Measurements from ENCODE around the gene SLC30A5. TPM values are rescaled to one million over a fixed set of nuclear protein-coding genes. Genes with fewer than 3 reads are reported as not detected.
"Not testable (repeated sequence)": the region's sequence is repeated elsewhere in the genome, so short reads cannot be mapped to it uniquely, and the experiment has no call there.

SLC30A5 gene
- total RNA-seq, 1 experiment from 2014 or later: 55.3 TPM

- Histone ChIP-seq H3K27ac (ENCODE audit: low read length) (no peak overlapping the region), H3K9ac (ENCODE audit: low read length) (no peak overlapping the region), H3K79me2 (ENCODE audit: low read length) (no peaks in the 10 kb centered on the region), H3F3A (ENCODE audit: low read length, unreplicated experiment) (no peaks in the 10 kb centered on the region), H3K4me1 (ENCODE audit: insufficient read depth, low read length) (no peaks in the 10 kb centered on the region), H3K9me2 (replicated peaks; ENCODE audit: low read length) (no peaks in the 10 kb centered on the region), H3K4me2 (ENCODE audit: low read length) (no peak overlapping the region), H3K4me3 (ENCODE audit: low read length) (no peak overlapping the region), H3K36me3 (ENCODE audit: low read depth, low read length) (peaks cover 3% of the 10 kb centered on the region; the same call in 1 of the 2 replicates), H3K27me3 (ENCODE audit: low read length) (no peaks in the 10 kb centered on the region), H4K20me1 (ENCODE audit: low read length) (no peaks in the 10 kb centered on the region), H2AFZ (ENCODE audit: low read length) (no peak overlapping the region), H3K9me3 (ENCODE audit: low read length) (no peaks in the 10 kb centered on the region)
- ATAC-seq (no peak), DNase-seq (no peak)
- intact Hi-C loops (cut with micrococcal nuclease): no loop called here
- POLR2A ChIA-PET (ENCODE audit: unreplicated experiment): no interaction called here
- CTCF ChIA-PET: no interaction called here
- no TSS peak for BruUV-seq (replicated peaks)
- TF ChIP-seq EZH2phosphoT487 (IDR thresholded peaks at IDR 0.05; ENCODE audit: borderline replicate concordance, low read length): no peak
- TF ChIP-seq EZH2 (IDR thresholded peaks at IDR 0.05; ENCODE audit: low read length, unreplicated experiment): no peak
Measured at GRCh38 chr5:69136293-69136692, 42.5 kb downstream of the SLC30A5 start.

GRCh38 chr5:69137208-69137607 lies 43.4 kb downstream of the SLC30A5 start:
- BruUV-seq (replicated peaks); H3K27ac ChIP-seq (ENCODE audit: low read length); H4K20me1 ChIP-seq (ENCODE audit: low read length); H2AFZ ChIP-seq (ENCODE audit: low read length); H3K36me3 ChIP-seq (ENCODE audit: low read depth, low read length); H3K79me2 ChIP-seq (ENCODE audit: low read length); ATAC-seq; H3K4me1 ChIP-seq (ENCODE audit: insufficient read depth, low read length); H3K9me2 ChIP-seq (replicated peaks; ENCODE audit: low read length); H3F3A ChIP-seq (ENCODE audit: low read length, unreplicated experiment); H3K9ac ChIP-seq (ENCODE audit: low read length); POLR2A ChIA-PET (ENCODE audit: unreplicated experiment); CTCF ChIA-PET; DNase-seq; H3K27me3 ChIP-seq (ENCODE audit: low read length); H3K9me3 ChIP-seq (ENCODE audit: low read length); H3K4me3 ChIP-seq (ENCODE audit: low read length); H3K4me2 ChIP-seq (ENCODE audit: low read length); intact Hi-C loops (cut with micrococcal nuclease): not testable (repeated sequence)

GRCh38 chr5:69137807-69138206 lies 44.0 kb downstream of the SLC30A5 start:
- no peaks in the 10 kb centered on the region for H3F3A ChIP-seq (ENCODE audit: low read length, unreplicated experiment)
- H3K9ac ChIP-seq (ENCODE audit: low read length): no peak overlapping the region
- intact Hi-C loops (cut with micrococcal nuclease): no loop called here
- H3K79me2 ChIP-seq (ENCODE audit: low read length): no peaks in the 10 kb centered on the region
- DNase-seq: no peak
- H3K4me2 ChIP-seq (ENCODE audit: low read length): no peak overlapping the region
- POLR2A ChIA-PET (ENCODE audit: unreplicated experiment): no interaction called here
- H3K27me3 ChIP-seq (ENCODE audit: low read length): no peaks in the 10 kb centered on the region
- no peak overlapping the region for H3K27ac ChIP-seq (ENCODE audit: low read length)
- H3K9me3 ChIP-seq (ENCODE audit: low read length): no peaks in the 10 kb centered on the region
- H2AFZ ChIP-seq (ENCODE audit: low read length): no peak overlapping the region
- H3K4me1 ChIP-seq (ENCODE audit: insufficient read depth, low read length): no peaks in the 10 kb centered on the region
- no peaks in the 10 kb centered on the region for H3K9me2 ChIP-seq (replicated peaks; ENCODE audit: low read length)
- TF ChIP-seq EZH2phosphoT487 (IDR thresholded peaks at IDR 0.05; ENCODE audit: borderline replicate concordance, low read length) (no peak), CTCF (conservative IDR thresholded peaks at IDR 0.05; ENCODE audit: low read depth, low read length) (no peak), EZH2 (IDR thresholded peaks at IDR 0.05; ENCODE audit: low read length, unreplicated experiment) (no peak)
- no peak for ATAC-seq
- BruUV-seq (replicated peaks): no TSS peak
- H4K20me1 ChIP-seq (ENCODE audit: low read length): no peaks in the 10 kb centered on the region
- no peak overlapping the region for H3K4me3 ChIP-seq (ENCODE audit: low read length)
- CTCF ChIA-PET: no interaction called here
- H3K36me3 ChIP-seq (ENCODE audit: low read depth, low read length): peaks cover 3% of the 10 kb centered on the region; the same call in 1 of the 2 replicates

- POLR2A ChIA-PET (ENCODE audit: unreplicated experiment): no interaction called here
- no TSS peak for BruUV-seq (replicated peaks)
- CTCF ChIA-PET: no interaction called here
Measured at GRCh38 chr5:69138766-69139165, 45.0 kb downstream of the SLC30A5 start.

GRCh38 chr5:69140239-69140638 lies 46.4 kb downstream of the SLC30A5 start:
- intact Hi-C loops (cut with micrococcal nuclease); H3K4me2 ChIP-seq (ENCODE audit: low read length); H3K27me3 ChIP-seq (ENCODE audit: low read length); H4K20me1 ChIP-seq (ENCODE audit: low read length); H3K36me3 ChIP-seq (ENCODE audit: low read depth, low read length); CTCF ChIA-PET; ATAC-seq; H3K4me1 ChIP-seq (ENCODE audit: insufficient read depth, low read length); DNase-seq; H3K9ac ChIP-seq (ENCODE audit: low read length); H3K79me2 ChIP-seq (ENCODE audit: low read length); H3K9me3 ChIP-seq (ENCODE audit: low read length); H2AFZ ChIP-seq (ENCODE audit: low read length); H3K9me2 ChIP-seq (replicated peaks; ENCODE audit: low read length); BruUV-seq (replicated peaks); H3K4me3 ChIP-seq (ENCODE audit: low read length); H3K27ac ChIP-seq (ENCODE audit: low read length); H3F3A ChIP-seq (ENCODE audit: low read length, unreplicated experiment); POLR2A ChIA-PET (ENCODE audit: unreplicated experiment): not testable (repeated sequence)

More at GRCh38 chr5:69138766-69139165, 45.0 kb downstream of the SLC30A5 start:
- Histone ChIP-seq H3K27me3 (ENCODE audit: low read length) (no peaks in the 10 kb centered on the region), H3K9me3 (ENCODE audit: low read length) (no peaks in the 10 kb centered on the region), H3K36me3 (ENCODE audit: low read depth, low read length) (no peaks in the 10 kb centered on the region), H3K27ac (ENCODE audit: low read length) (no peak overlapping the region), H3K4me1 (ENCODE audit: insufficient read depth, low read length) (no peaks in the 10 kb centered on the region), H3K9me2 (replicated peaks; ENCODE audit: low read length) (no peaks in the 10 kb centered on the region), H3K9ac (ENCODE audit: low read length) (no peak overlapping the region), H3K4me2 (ENCODE audit: low read length) (no peak overlapping the region), H2AFZ (ENCODE audit: low read length) (no peak overlapping the region), H4K20me1 (ENCODE audit: low read length) (no peaks in the 10 kb centered on the region), H3K4me3 (ENCODE audit: low read length) (no peak overlapping the region), H3F3A (ENCODE audit: low read length, unreplicated experiment) (no peaks in the 10 kb centered on the region), H3K79me2 (ENCODE audit: low read length) (no peaks in the 10 kb centered on the region)
- no peak for DNase-seq
- intact Hi-C loops (cut with micrococcal nuclease): no loop called here
- TF ChIP-seq CTCF (conservative IDR thresholded peaks at IDR 0.05; ENCODE audit: low read depth, low read length) (no peak), EZH2 (IDR thresholded peaks at IDR 0.05; ENCODE audit: low read length, unreplicated experiment) (no peak), EZH2phosphoT487 (IDR thresholded peaks at IDR 0.05; ENCODE audit: borderline replicate concordance, low read length) (no peak)
- no peak for ATAC-seq
